ENCODE results near the gene SEMA5B. TPM values are rescaled to one million over a fixed set of nuclear protein-coding genes. Genes with fewer than 3 reads are reported as not detected.

SEMA5B gene
- polyA plus RNA-seq, 1 donor (not counting 4 experiments of a cell fraction or from before 2014, with no cell fraction given) = 0.04 TPM

GRCh38 chr3:123061856-123062255, 34.3 kb upstream of the SEMA5B start:
- no peak overlapping the region for H3K27ac ChIP-seq (ENCODE audit: control insufficient read depth, insufficient read depth, low read length)
- no peak overlapping the region for H3K4me2 ChIP-seq (ENCODE audit: control insufficient read depth, extremely low read depth, insufficient read depth, low read depth, low read length)
- no peaks in the 10 kb centered on the region for H3K79me2 ChIP-seq (ENCODE audit: control insufficient read depth, insufficient read depth, low read length)
- no peak overlapping the region for H3K9ac ChIP-seq (ENCODE audit: control insufficient read depth, extremely low read depth, insufficient read depth, low read length)
- no peak for DNase-seq (ENCODE audit: low read depth, low spot score)
- H3K4me3 ChIP-seq (ENCODE audit: control insufficient read depth in 2 of 3, extremely low read depth in 1 of 3, insufficient read depth in 2 of 3, low read depth in 1 of 3, low read length in 3 of 3) = no peak overlapping the region
- no peaks in the 10 kb centered on the region for H3K9me1 ChIP-seq (ENCODE audit: control insufficient read depth, extremely low read depth, insufficient read depth, low read length)
- H3K4me1 ChIP-seq (ENCODE audit: control insufficient read depth, extremely low read depth, insufficient read depth, low read length) = peaks cover 13% of the 10 kb centered on the region
- no peak overlapping the region for H2AFZ ChIP-seq (ENCODE audit: control insufficient read depth, low read length)
- FAIRE-seq = no peak
- no peaks in the 10 kb centered on the region for H4K20me1 ChIP-seq (ENCODE audit: control insufficient read depth, extremely low read depth, insufficient read depth, low read length)
- dilution Hi-C loops (cut with MboI; ENCODE audit: extremely low pct_ligation_motif_present, low sequenced_read_pairs) = no loop called here
- H3K27me3 ChIP-seq (ENCODE audit: control insufficient read depth, extremely low read depth, insufficient read depth, low read length) = no peaks in the 10 kb centered on the region
- no peak for TF ChIP-seq CTCF (optimal IDR thresholded peaks at IDR 0.05 in 1 of 3, IDR thresholded peaks at IDR 0.05 in 1 of 3, conservative IDR thresholded peaks at IDR 0.05 in 1 of 3; ENCODE audit: extremely low read depth in 1 of 3, insufficient read depth in 2 of 3, low read length in 3 of 3)
- no peak for TF ChIP-seq EZH2 (IDR thresholded peaks at IDR 0.05; ENCODE audit: low read length)
- no peaks in the 10 kb centered on the region for H3K9me3 ChIP-seq (ENCODE audit: control insufficient read depth, low read depth, low read length)
- H3K36me3 ChIP-seq (ENCODE audit: control insufficient read depth in 2 of 2, extremely low read depth in 1 of 2, insufficient read depth in 2 of 2, low read length in 2 of 2) = no peaks in the 10 kb centered on the region

- no peak overlapping the region for H3K9ac ChIP-seq (ENCODE audit: control insufficient read depth, extremely low read depth, insufficient read depth, low read length)
- H3K27ac ChIP-seq (ENCODE audit: control insufficient read depth, insufficient read depth, low read length) = no peak overlapping the region
- dilution Hi-C loops (cut with MboI; ENCODE audit: extremely low pct_ligation_motif_present, low sequenced_read_pairs) = no loop called here
- no peaks in the 10 kb centered on the region for H4K20me1 ChIP-seq (ENCODE audit: control insufficient read depth, extremely low read depth, insufficient read depth, low read length)
- no peaks in the 10 kb centered on the region for H3K9me3 ChIP-seq (ENCODE audit: control insufficient read depth, low read depth, low read length)
- no peaks in the 10 kb centered on the region for H3K79me2 ChIP-seq (ENCODE audit: control insufficient read depth, insufficient read depth, low read length)
- H3K27me3 ChIP-seq (ENCODE audit: control insufficient read depth, extremely low read depth, insufficient read depth, low read length) = no peaks in the 10 kb centered on the region
- TF ChIP-seq CTCF (optimal IDR thresholded peaks at IDR 0.05 in 1 of 3, IDR thresholded peaks at IDR 0.05 in 1 of 3, conservative IDR thresholded peaks at IDR 0.05 in 1 of 3; ENCODE audit: extremely low read depth in 1 of 3, insufficient read depth in 2 of 3, low read length in 3 of 3) = no peak
- no peak for TF ChIP-seq EZH2 (IDR thresholded peaks at IDR 0.05; ENCODE audit: low read length)
- H3K4me3 ChIP-seq (ENCODE audit: control insufficient read depth in 2 of 3, extremely low read depth in 1 of 3, insufficient read depth in 2 of 3, low read depth in 1 of 3, low read length in 3 of 3) = no peak overlapping the region
- no peak overlapping the region for H3K4me2 ChIP-seq (ENCODE audit: control insufficient read depth, extremely low read depth, insufficient read depth, low read depth, low read length)
- no peaks in the 10 kb centered on the region for H3K36me3 ChIP-seq (ENCODE audit: control insufficient read depth in 2 of 2, extremely low read depth in 1 of 2, insufficient read depth in 2 of 2, low read length in 2 of 2)
- no peaks in the 10 kb centered on the region for H3K9me1 ChIP-seq (ENCODE audit: control insufficient read depth, extremely low read depth, insufficient read depth, low read length)
- H2AFZ ChIP-seq (ENCODE audit: control insufficient read depth, low read length) = no peak overlapping the region
- peaks cover 10% of the 10 kb centered on the region for H3K4me1 ChIP-seq (ENCODE audit: control insufficient read depth, extremely low read depth, insufficient read depth, low read length)
- FAIRE-seq (no peak), DNase-seq (ENCODE audit: low read depth, low spot score) (no peak)
These were observed 32.5 kb upstream of the SEMA5B start for GRCh38 chr3:123060054-123060453.
